Breast epithelium (tissue), 4 donors: Measurements from ENCODE around the gene AP3M1. TPM values are rescaled to one million over a fixed set of nuclear protein-coding genes. Genes with fewer than 3 reads are reported as not detected.
"Not testable (repeated sequence)": the region's sequence is repeated elsewhere in the genome, so short reads cannot be mapped to it uniquely, and the experiment has no call there.

ENCODE experiments used
- DNase-seq, 2 donors: peaks; one replicate each; pipeline ENCODE4 v3.0.0-alpha.2; 2019; ENCODE audit warnings: low spot score in 2 of 2
- H3K27ac ChIP-seq, 2 donors: fragments of 200-600 bp; sonication (generic) in 1 of 2; one replicate each; pipeline ENCODE4 v1.5.1; 2016 to 2019; ENCODE audit warnings: mild to moderate bottlenecking in 1 of 2
- H3K27me3 ChIP-seq, 2 donors: fragments of 200-600 bp; sonication (generic) in 1 of 2; one replicate each; pipeline versions ENCODE4 v1.5.1 to v1.6.0; 2017 to 2019; ENCODE audit warnings: control low read depth in 1 of 2, mild to moderate bottlenecking in 1 of 2
- H3K36me3 ChIP-seq: fragments of 200-600 bp; one replicate; pipeline ENCODE4 v1.5.1; 2019
- H3K4me1 ChIP-seq, 2 donors: fragments of 200-600 bp; sonication (generic); one replicate each; pipeline ENCODE4 v1.5.1; 2016 to 2019; ENCODE audit warnings: control low read depth in 1 of 2
- H3K4me3 ChIP-seq, 3 donors: fragments of 200-600 bp; sonication (generic); 1 replicate in 2 of 3; 2 replicates in 1 of 3; pipeline ENCODE4 v1.5.1; 2016 to 2019; ENCODE audit warnings: mild to moderate bottlenecking in 3 of 3, moderate library complexity in 2 of 3
- H3K9me3 ChIP-seq, 2 donors: fragments of 200-600 bp; sonication (generic) in 1 of 2; one replicate each; pipeline ENCODE4 v1.5.1; 2016 to 2019; ENCODE audit warnings: control low read depth in 1 of 2
- CTCF ChIP-seq, 3 donors: fragments of 450-650 bp; IDR thresholded peaks; one replicate each; pipeline ENCODE4 v1.5.1; 2016 to 2017; ENCODE audit warnings: antibody characterized with exemption in 3 of 3, mild to moderate bottlenecking in 3 of 3, moderate library complexity in 3 of 3
- POLR2A ChIP-seq: fragments of 450-650 bp; IDR thresholded peaks from one replicate; pipeline ENCODE4 v1.6.1; 2016; ENCODE audit warnings: antibody characterized with exemption, mild to moderate bottlenecking, moderate library complexity
- POLR2AphosphoS5 ChIP-seq, 3 donors: sonication (generic); formaldehyde crosslinking; IDR thresholded peaks; one replicate each; pipeline ENCODE4 v1.6.1; 2017; ENCODE audit warnings: antibody characterized with exemption in 3 of 3
- intact Hi-C: fragments of 100-400 bp; cut with DNase I; formaldehyde crosslinking; loops from one replicate; pipeline ENCODE4 v1.15.1; 2023; ENCODE audit warnings: low total_unique reads
- total RNA-seq, 3 donors: library from RNA; depleted of rRNA; stranded (reverse); fragments of >200 nt; gene quantifications; one replicate each; pipeline ENCODE4 v1.1.0, GENCODE V29; 2016

Gene AP3M1
- total RNA-seq, 3 donors from 2014 or later, result 22.3 to 38.1 (median 23.2) TPM

DNA sequence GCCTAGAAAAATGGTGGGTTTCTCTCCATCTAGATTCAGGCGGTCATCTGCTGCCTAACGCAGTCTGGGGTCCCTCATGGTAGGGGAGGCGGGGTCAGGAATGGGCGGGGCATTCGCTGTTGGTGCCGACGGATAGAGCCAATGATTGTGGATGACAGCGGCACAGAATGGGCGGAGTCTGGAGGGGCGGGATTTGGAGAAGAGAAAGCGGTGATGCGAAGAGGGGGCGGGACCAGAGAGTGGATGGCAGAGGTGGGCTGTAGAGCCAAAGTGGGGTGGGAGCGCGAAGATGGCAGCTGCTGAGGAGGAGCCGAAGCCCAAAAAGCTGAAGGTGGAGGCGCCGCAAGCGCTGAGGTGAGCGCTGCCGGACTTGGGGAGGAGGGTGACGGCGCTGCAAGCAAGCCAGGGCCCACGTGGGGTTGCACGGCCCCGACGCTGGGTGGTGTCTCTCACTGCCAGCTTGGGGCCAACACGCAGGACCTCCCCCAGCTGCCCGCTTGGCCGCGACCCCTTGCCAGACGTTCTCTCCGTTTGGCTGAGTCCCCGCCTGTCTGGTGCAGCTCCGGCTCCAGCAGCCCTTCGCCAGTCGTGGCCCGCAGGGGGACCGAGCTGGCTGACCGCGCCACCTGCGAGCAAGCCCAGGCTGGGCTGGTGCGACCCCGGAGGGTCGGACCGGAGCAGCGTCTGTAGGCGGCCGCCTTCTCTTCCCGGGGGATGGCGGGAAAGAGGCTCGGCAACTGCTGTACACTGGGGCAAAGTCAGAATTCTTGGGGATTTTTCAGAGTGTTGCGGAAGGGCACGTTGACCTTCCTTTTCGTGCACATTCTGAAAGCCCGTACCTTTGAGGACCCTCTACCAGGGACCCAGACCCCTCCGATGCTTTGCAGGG, 606 bp upstream of the AP3M1 start, which contains the start of gene ADK:
Gene ADK, plus strand, starts transcription at position 232 of the 889 bp plus-strand sequence. Its CDS starts 58 bp downstream, at position 290.
- H3K4me3 ChIP-seq, result peak within 1 kb of the TSS; percentile 70 to 100 (median 91)
- H3K27me3 ChIP-seq, result no peaks in the 10 kb centered on the region
- intact Hi-C loops, result no loop called here
- H3K4me1 ChIP-seq, result peaks cover 4 to 8% of the 10 kb centered on the region in 2 donors
- H3K27ac ChIP-seq, result peak within 1 kb of the TSS; percentile 92 to 93
- TF ChIP-seq POLR2AphosphoS5 (IDR thresholded peaks at IDR 0.05) (peak in 2 of 3 donors; percentile 8 to 18), POLR2A (no peak), CTCF (IDR thresholded peaks at IDR 0.05) (peak in 1 of 3 donors; percentile 68)
- no peaks in the 10 kb centered on the region for H3K36me3 ChIP-seq
- H3K9me3 ChIP-seq, result no peaks in the 10 kb centered on the region
- DNase-seq, result peak; percentile 99

DNA sequence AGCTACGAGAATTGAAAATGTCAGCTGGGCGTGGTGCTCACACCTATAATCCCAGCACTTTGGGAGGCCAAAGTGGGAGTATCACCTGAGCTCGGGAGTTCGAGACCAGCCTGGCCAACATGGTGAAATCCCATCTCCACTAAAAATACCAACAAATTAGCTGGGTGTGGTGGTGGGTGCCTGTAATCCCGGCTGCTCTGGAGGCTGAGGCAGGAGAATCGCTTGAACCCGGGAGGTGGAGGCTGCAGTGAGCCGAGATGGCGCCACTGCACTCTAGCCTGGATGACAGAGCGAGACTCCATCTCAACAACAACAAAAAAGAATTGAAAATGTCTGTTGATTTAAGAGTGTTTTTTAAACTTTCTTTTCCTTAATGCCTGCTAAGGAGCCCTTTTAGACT, 3.6 kb downstream of the AP3M1 start:
- intact Hi-C loops, H3K4me3 ChIP-seq, H3K36me3 ChIP-seq, H3K9me3 ChIP-seq, H3K27ac ChIP-seq, H3K27me3 ChIP-seq, DNase-seq: not testable (repeated sequence)
- H3K4me1 ChIP-seq, result peaks cover 4 to 19% of the 10 kb centered on the region in 2 donors

GRCh38 chr10:74145133-74145532, 5.5 kb downstream of the AP3M1 start:
- DNase-seq, result no peak
- intact Hi-C loops, result no loop called here
- TF ChIP-seq POLR2A, result no peak
- TF ChIP-seq CTCF (IDR thresholded peaks at IDR 0.05), result no peak
- TF ChIP-seq POLR2AphosphoS5 (IDR thresholded peaks at IDR 0.05), result no peak
- H3K27me3 ChIP-seq, result no peaks in the 10 kb centered on the region
- no peaks in the 10 kb centered on the region for H3K9me3 ChIP-seq
- no peaks in the 10 kb centered on the region for H3K36me3 ChIP-seq
- peaks cover 4 to 19% of the 10 kb centered on the region in 2 donors for H3K4me1 ChIP-seq
- no peak overlapping the region for H3K4me3 ChIP-seq
- peak overlapping the region in 1 of 2 donors; percentile 16 for H3K27ac ChIP-seq

DNA sequence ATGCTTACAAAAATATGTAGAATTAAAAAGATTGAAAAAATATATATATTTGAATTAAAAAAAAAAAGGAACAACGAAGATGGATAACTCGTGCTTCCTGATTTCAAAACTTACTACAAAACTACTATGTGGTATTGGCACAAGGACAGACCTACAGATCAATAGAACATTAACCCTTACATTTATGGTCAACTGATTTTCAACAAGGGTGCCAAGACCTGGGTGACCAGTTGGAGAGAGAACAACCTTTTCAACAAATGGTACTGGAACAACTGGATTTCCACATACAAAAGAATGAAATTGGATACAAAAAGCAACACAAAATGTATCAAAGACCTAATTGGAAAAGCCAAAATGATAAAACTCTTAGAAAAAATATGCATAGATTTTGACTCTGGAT, 10.1 kb downstream of the AP3M1 start:
- H3K27me3 ChIP-seq, result no peaks in the 10 kb centered on the region
- no peak for DNase-seq
- no peak overlapping the region for H3K4me3 ChIP-seq
- peaks cover 0 to 7% of the 10 kb centered on the region in 2 donors for H3K4me1 ChIP-seq
- no peak overlapping the region for H3K27ac ChIP-seq
- intact Hi-C loops, result no loop called here
- H3K36me3 ChIP-seq, result no peaks in the 10 kb centered on the region
- no peaks in the 10 kb centered on the region for H3K9me3 ChIP-seq
- TF ChIP-seq CTCF (IDR thresholded peaks at IDR 0.05) (no peak), POLR2AphosphoS5 (IDR thresholded peaks at IDR 0.05) (no peak), POLR2A (no peak)

DNA sequence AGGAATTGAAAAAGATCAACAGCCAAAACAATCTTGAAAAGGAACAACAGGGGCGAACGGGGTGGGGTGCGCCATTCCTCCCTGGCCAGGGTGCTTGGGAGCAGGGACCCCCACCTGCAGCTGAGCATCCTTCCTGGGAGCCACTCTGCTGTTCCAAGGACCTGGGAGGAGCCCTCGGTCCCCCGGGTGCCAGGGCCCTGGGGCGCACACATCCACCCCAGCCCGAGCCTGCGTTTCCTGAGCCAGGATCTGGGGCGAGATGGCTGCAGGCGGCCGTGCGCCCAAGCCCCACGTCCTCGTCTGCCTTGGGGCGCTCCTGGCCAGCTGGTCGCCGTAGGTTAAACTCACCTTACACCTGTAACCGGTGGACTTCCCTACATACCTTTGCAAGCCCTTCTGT, 10.6 kb downstream of the AP3M1 start:
- no peak for DNase-seq
- Histone ChIP-seq H3K36me3 (no peaks in the 10 kb centered on the region), H3K4me1 (peaks cover 0 to 1% of the 10 kb centered on the region in 2 donors), H3K27me3 (no peaks in the 10 kb centered on the region), H3K4me3 (no peak overlapping the region), H3K9me3 (no peaks in the 10 kb centered on the region), H3K27ac (no peak overlapping the region)
- intact Hi-C loops, result no loop called here
- TF ChIP-seq POLR2AphosphoS5 (IDR thresholded peaks at IDR 0.05), result no peak
- no peak for TF ChIP-seq POLR2A
- TF ChIP-seq CTCF (IDR thresholded peaks at IDR 0.05), result no peak

DNA sequence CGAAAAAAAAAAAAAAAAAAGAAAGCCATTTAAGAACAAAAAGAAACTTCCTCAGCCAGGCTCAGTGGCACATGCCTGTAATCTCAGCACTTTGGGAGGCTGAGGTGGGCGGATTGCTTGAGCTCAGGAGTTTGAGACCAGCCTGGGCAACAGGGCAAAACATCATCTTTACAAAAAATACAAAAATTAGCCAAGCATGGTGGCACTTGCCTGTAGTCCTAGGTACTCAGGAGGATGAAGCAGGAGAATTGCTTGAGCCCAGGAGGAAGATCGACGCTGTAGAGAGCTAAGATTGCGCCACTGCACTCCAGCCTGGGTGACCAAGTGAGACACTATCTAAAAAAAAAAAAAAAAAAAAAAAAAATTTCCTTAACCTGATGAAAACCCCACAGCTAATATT, 12.0 kb downstream of the AP3M1 start:
- H3K4me3 ChIP-seq, DNase-seq, H3K27ac ChIP-seq, H3K36me3 ChIP-seq, intact Hi-C loops, H3K4me1 ChIP-seq, H3K9me3 ChIP-seq, H3K27me3 ChIP-seq: not testable (repeated sequence)
